Measurements from ENCODE around the gene ADGRA1.
"Not testable (repeated sequence)": the region's sequence is repeated elsewhere in the genome, so short reads cannot be mapped to it uniquely, and the experiment has no call there.

ADGRA1 gene

DNA sequence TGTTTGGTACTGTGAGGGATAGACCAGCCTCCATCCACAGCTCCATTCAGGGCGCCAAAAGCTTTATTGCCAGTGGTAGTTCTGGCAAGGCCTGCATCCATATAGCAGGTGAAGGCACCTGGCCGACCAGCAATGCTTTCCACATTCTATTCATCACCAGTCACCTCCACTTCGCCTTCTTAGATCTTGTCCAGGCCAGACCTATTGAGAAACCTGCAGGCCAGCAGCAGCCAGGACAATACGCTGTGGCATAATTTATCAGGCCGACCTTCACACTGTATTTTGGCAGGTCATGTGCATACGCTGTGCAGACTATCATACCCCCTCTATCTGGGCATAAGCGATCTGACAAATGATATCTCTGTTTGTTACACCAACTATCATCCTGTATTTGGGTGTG is 57.0 kb downstream of the ADGRA1 start:
- no peak for TF ChIP-seq ZNF274 (IDR thresholded peaks at IDR 0.05; ENCODE audit: low read depth, low read length)
- H3K4me3 ChIP-seq (ENCODE audit: low read length) = no peak overlapping the region

- H3K4me3 ChIP-seq (ENCODE audit: low read length) = no peak overlapping the region
- no peak for TF ChIP-seq ZNF274 (IDR thresholded peaks at IDR 0.05; ENCODE audit: low read depth, low read length)
Observed at GRCh38 chr10:133150226-133150625, 62.5 kb downstream of the ADGRA1 start.

DNA sequence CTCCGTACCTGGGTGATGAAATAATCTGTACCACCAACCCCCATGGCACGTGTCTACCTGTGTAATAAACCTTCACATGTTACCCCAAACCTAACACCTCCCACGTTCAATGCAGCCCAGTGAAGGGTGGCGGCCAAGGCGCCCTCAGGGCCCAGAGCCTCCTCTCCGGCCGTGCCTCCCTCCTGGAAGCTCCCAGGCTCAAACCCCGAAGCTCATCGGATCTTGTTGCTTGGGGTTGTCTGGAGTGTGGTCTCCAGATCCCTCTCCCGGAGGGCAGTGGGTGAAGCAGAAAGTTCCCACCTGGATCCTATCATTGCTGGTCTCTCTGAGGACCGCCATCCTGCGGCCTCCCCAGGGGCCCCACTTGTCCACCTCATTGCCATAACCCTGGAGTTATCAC is 62.9 kb downstream of the ADGRA1 start:
- H3K4me3 ChIP-seq (ENCODE audit: low read length) = no peak overlapping the region
- TF ChIP-seq ZNF274 (IDR thresholded peaks at IDR 0.05; ENCODE audit: low read depth, low read length) = no peak

- not testable (repeated sequence) for H3K4me3 ChIP-seq (ENCODE audit: low read length)
Observed at GRCh38 chr10:133151071-133151470, 63.3 kb downstream of the ADGRA1 start.

DNA sequence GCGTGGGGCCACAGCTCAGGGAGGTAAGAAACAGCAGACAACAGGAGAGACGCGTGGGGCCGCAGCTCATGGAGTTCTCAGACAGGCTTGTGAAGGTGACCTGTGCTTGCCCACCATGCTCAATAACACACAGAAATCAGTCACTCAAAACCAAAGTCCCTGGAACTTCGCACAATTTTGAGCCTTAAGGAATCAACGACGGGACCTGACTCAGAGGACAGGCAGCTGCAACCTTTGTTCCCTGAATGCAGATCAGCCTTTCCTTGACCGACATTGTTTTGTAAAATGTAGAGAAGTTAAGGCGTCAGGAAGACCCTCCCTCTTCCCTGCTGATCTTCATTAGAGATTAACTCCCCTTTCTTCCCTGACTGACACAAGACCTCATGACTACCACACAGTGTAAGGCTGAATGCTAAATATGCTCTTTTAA is 63.8 kb downstream of the ADGRA1 start:
- H3K4me3 ChIP-seq (ENCODE audit: low read length) = no peak overlapping the region
- no peak for TF ChIP-seq ZNF274 (IDR thresholded peaks at IDR 0.05; ENCODE audit: low read depth, low read length)

GRCh38 chr10:133154411-133154810 is 66.7 kb downstream of the ADGRA1 start:
- no peak for TF ChIP-seq ZNF274 (IDR thresholded peaks at IDR 0.05; ENCODE audit: low read depth, low read length)
- no peak overlapping the region for H3K4me3 ChIP-seq (ENCODE audit: low read length)

DNA sequence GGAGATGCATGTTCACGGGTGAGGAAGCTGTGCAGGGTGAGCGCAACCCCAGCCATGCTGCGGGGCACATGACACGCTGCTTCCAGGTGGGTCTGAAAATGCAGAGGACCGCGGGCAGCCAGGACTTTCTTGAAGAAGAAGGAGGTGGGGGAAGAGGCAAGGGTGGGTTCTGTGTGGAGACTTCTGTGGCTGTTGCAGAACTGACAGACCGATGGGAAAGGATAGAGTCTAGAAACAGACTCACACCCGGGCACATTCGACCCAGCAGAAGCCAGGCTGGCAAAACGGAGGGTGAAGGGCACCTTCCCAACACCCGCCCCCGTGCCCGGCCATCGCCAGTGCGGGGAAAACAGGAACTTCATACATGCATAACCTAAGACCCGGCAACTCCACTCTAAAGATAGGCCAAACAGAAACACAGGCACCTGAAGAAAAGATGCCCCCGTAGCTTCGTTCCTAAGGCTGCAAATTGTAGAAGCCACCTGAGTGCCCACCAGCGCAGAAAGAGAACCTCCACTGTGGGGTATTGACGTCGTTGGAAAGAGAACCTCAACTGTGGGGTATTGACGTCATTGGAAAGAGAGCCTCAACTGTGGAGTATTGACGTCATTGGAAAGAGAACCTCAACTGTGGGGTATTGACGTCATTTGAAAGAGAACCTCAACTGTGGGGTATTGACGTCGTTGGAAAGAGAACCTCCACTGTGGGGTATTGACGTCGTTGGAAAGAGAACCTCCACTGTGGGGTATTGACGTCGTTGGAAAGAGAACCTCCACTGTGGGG is 67.5 kb downstream of the ADGRA1 start:
- no peak for TF ChIP-seq ZNF274 (IDR thresholded peaks at IDR 0.05; ENCODE audit: low read depth, low read length)

DNA sequence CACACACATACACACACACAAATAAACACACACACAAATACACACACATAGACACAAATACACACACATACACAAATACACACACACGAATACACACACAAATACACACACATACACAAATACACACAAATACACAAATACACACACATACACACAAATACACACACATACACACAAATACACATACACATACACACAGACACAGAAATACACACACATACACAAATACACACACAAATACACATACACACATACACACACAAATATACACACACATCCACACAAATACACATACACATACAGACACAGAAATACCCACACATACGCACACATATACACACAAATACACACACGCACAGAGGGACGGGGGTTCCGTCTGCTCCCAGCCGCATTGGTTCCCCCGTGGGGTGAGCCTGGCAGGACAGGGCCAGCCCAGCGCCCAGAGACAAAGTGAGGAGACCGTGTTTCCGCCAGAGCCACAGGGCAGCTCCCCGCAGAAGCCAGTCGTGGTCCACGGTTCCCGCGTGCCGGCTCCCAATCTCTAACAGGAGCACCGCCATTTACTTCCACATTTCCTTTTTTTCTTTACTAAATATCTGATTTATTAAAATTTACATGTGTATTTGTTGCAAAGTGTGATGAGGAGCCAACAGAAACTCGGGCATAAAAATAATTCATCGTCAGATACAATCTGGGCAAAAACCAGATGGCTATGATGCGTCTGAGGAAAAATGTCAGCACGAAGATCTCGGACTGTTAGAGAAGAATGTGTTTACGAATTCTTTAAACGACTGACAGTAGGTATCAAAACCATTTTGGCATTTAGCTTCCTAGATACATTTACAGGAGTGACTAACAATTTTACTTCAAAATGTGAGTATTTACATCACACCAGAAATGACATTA is 69.2 kb downstream of the ADGRA1 start:
- TF ChIP-seq ZNF274 (IDR thresholded peaks at IDR 0.05; ENCODE audit: low read depth, low read length) = no peak

More for the DNA sequence above, 67.5 kb downstream of the ADGRA1 start:
- no peak overlapping the region for H3K4me3 ChIP-seq (ENCODE audit: low read length)

DNA sequence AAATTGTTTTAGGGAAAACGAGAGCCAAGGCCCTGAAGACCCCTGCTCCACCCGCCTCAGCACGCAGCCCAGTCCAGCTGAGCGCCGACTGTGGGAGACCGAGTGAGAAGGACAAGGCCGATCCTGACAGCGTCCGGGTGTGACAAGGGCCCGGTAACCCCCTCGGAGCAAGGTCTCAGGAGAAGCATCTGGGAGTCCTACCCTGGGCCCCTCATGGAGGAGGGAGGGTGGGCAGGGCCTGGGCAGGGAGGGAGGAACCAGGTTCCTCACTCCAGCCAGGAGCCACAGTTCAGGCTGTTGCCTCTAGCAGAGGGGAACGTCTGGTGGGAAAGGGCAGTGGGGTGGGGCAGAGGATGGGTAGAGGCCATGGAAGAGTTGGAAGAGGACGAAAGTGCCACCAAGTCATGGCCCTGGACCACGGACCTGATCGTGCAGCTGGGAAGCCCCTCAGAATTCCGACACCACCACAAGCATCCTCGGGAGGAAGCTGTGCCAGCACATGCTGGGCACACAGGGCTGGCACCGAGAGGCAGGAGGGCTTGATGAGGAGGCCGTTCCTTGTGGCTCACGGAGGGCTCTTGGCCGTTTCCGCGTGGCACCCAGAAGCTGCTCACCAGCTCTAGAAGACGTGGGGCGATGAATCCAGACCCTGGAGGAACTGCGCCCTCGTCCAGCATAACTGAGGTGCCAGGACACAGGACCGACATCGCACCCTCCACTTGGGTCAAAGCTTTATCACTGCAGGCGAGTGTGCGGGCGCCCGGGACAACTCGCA is 70.1 kb downstream of the ADGRA1 start:
- no peak for TF ChIP-seq ZNF274 (IDR thresholded peaks at IDR 0.05; ENCODE audit: low read depth, low read length)
- no peak overlapping the region for H3K4me3 ChIP-seq (ENCODE audit: low read length)

More for the DNA sequence above, 69.2 kb downstream of the ADGRA1 start:
- no peak overlapping the region for H3K4me3 ChIP-seq (ENCODE audit: low read length)

DNA sequence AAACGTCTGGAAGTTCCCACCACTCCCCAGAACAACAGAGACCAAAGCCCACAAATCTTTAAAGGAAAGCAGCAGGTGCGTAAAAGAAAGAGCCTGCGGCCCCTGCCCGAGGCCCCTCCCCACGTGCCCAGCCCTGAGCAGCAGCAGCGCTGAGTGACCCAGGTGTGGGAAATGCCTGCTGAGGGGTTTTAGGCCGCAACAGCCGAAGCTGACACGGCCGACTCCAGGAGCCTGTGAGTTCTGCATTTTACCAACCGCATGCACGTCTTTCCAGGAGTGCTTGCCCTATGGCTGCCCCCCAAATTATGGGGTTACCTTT is 70.7 kb downstream of the ADGRA1 start:
- no peak for TF ChIP-seq ZNF274 (IDR thresholded peaks at IDR 0.05; ENCODE audit: low read depth, low read length)
- H3K4me3 ChIP-seq (ENCODE audit: low read length) = no peak overlapping the region

DNA sequence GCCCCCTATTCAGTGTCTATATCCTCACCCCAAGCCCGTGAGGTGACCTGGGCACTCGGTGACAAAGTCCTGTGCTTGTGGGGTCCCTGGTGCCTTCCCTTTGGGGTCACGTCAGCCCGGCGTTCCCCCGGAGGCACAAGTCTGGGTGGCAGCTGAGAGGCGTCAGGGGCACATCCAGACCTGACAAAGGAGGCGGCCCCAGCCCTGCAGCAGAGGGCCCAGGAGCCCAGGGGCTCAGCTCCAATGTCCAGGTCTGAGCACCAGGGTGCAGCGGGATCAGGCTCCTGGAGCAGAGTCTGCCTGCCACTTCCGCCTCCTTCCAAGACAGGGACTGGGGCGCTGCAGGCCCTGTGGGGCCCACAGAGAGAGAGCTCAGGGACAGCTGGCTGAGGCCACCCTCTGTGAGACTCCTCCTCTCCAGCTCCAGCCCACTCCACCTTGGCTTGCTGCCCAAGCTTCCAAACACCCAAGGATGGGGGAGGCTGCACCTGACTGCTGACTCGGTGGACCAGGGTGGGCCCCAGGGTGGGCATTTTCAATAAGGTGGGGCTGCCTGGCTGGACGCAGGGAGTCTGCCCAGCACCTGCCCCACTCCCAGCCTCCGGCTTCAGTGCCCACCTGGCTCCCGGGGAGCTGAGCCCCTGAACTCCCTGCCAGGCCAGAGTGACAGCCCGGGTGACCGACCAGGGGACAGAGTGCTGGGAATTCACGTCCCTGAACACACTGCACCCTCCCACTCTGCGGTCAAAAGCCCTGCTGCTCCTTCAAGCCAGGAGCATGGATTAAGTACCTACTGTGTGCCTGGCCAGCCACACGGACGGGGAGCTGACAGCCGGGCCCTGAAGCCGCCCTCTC is 71.3 kb downstream of the ADGRA1 start:
- no peak overlapping the region for H3K4me3 ChIP-seq (ENCODE audit: low read length)
- TF ChIP-seq ZNF274 (IDR thresholded peaks at IDR 0.05; ENCODE audit: low read depth, low read length) = no peak

DNA sequence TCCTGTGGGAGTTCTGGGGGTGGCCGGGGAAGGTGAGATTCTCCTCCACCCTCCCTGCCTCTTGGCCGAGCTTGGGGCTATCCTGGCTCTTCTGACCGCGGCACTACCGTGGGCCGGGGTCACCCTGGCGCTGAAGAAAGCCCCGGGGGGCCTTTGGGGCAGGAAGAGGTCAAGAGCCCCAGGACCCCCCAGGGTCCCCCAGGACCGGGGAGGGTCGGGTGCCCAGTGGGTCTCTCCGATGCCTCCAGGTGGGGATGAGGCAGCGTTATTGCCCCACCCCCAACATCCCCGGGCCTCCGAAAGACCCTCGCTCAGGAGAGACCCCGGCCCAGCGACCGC is 71.9 kb downstream of the ADGRA1 start:
- no peak for TF ChIP-seq ZNF274 (IDR thresholded peaks at IDR 0.05; ENCODE audit: low read depth, low read length)
- H3K4me3 ChIP-seq (ENCODE audit: low read length) = no peak overlapping the region

DNA sequence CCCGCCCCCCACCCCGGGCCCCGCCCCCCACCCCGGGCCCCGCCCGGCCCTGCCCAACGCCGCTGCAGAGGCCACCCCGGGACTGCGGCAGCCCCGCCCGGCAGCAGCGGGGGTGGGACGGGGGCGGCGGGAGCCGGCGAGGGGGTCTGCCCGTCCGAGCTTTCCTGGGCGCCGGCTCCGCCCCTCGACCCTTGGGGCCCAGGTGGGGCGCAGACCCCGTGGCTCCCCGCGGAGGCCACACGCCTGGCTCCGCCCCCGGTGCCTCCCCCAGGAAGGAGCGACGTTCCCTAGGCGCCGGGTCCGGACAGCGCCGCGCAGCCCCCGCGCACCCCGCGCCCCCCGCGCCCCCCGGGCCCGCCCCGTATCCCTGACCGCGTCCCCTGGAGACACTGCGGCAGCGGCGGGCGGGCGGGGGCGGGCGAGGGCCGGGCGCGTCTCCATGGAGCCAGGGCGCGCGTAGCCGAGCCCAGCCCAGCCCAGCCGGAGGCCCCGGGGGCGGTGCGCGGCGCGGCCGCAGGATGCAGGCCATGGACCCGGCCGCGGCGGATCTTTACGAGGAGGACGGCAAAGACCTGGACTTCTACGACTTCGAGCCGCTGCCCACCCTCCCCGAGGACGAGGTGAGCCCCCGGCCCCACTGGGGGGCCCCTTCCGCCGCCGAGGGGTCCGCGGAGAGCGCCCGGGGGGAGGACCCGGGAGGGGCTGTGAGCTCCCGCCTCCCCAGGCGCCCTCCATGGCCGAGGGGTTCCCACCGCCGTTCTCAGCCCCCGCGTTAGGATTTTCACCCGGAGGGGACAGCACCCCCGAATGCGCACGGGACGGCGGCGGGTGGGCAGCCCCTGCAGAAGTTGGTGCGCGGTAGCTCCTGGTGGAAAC is 72.5 kb downstream of the ADGRA1 start, which contains the start of gene KNDC1:
Gene KNDC1, plus strand, starts transcription at position 270 of the 876 bp plus-strand sequence. Its CDS starts 249 bp downstream, at position 519.
- H3K4me3 ChIP-seq (ENCODE audit: low read length) = no peak within 1 kb of the TSS
- TF ChIP-seq ZNF274 (IDR thresholded peaks at IDR 0.05; ENCODE audit: low read depth, low read length) = no peak
